Measurements from ENCODE around the gene BID.

Gene BID

GRCh38 chr22:17746916-17747315 lies 27.4 kb downstream of the BID start:
- TF ChIP-seq ZNF565 (CRISPR knock-in tag; conservative IDR thresholded peaks at IDR 0.05; ENCODE audit: low read depth): no peak
- no peak for TF ChIP-seq ZC3H10 (CRISPR knock-in tag; IDR thresholded peaks at IDR 0.05)
- no peak for TF ChIP-seq ESRRG (CRISPR knock-in tag; IDR thresholded peaks at IDR 0.05)
- TF ChIP-seq OSR1 (CRISPR knock-in tag; IDR thresholded peaks at IDR 0.05): no peak
- no peak for TF ChIP-seq CSRNP3 (CRISPR knock-in tag; IDR thresholded peaks at IDR 0.05)
- TF ChIP-seq POU6F1 (CRISPR knock-in tag; IDR thresholded peaks at IDR 0.05; ENCODE audit: borderline replicate concordance, low read depth): no peak
- TF ChIP-seq PPARA (CRISPR knock-in tag; IDR thresholded peaks at IDR 0.05; ENCODE audit: borderline replicate concordance): no peak
- TF ChIP-seq BACH2 (CRISPR knock-in tag; IDR thresholded peaks at IDR 0.05; ENCODE audit: borderline replicate concordance): no peak
- TF ChIP-seq SNAI2 (CRISPR knock-in tag; IDR thresholded peaks at IDR 0.05): no peak

GRCh38 chr22:17744430-17744829 lies 29.8 kb downstream of the BID start:
- no peak for TF ChIP-seq CSRNP3 (CRISPR knock-in tag; IDR thresholded peaks at IDR 0.05)
- no peak for TF ChIP-seq ZNF70 (CRISPR knock-in tag; IDR thresholded peaks at IDR 0.05)
- no peak for TF ChIP-seq OSR1 (CRISPR knock-in tag; IDR thresholded peaks at IDR 0.05)
- no peak for TF ChIP-seq ARNTL (CRISPR knock-in tag; IDR thresholded peaks at IDR 0.05; ENCODE audit: borderline replicate concordance, low read depth)
- TF ChIP-seq TOX (CRISPR knock-in tag; IDR thresholded peaks at IDR 0.05; ENCODE audit: borderline replicate concordance): no peak
- ATAC-seq: no peak

More at GRCh38 chr22:17746916-17747315, 27.4 kb downstream of the BID start:
- no peak for ATAC-seq

GRCh38 chr22:17743661-17744411 lies 30.4 kb downstream of the BID start:
- no peak for ATAC-seq
- TF ChIP-seq ZNF8 (CRISPR knock-in tag; IDR thresholded peaks at IDR 0.05) (no peak), SNAI2 (CRISPR knock-in tag; IDR thresholded peaks at IDR 0.05) (no peak), ZNF70 (CRISPR knock-in tag; IDR thresholded peaks at IDR 0.05) (no peak), ZFP30 (CRISPR knock-in tag; IDR thresholded peaks at IDR 0.05) (no peak), OSR1 (CRISPR knock-in tag; IDR thresholded peaks at IDR 0.05) (no peak), ISL1 (CRISPR knock-in tag; IDR thresholded peaks at IDR 0.05) (no peak), PPARA (CRISPR knock-in tag; IDR thresholded peaks at IDR 0.05; ENCODE audit: borderline replicate concordance) (no peak), ARNTL (CRISPR knock-in tag; IDR thresholded peaks at IDR 0.05; ENCODE audit: borderline replicate concordance, low read depth) (no peak), TCF4 (CRISPR knock-in tag; IDR thresholded peaks at IDR 0.05; ENCODE audit: borderline replicate concordance) (no peak), ZFP3 (CRISPR knock-in tag; IDR thresholded peaks at IDR 0.05) (no peak)

GRCh38 chr22:17742527-17742902 lies 31.8 kb downstream of the BID start:
- ATAC-seq: peak; percentile 94
- TF ChIP-seq BACH2 (CRISPR knock-in tag; IDR thresholded peaks at IDR 0.05; ENCODE audit: borderline replicate concordance) (no peak), ZFP3 (CRISPR knock-in tag; IDR thresholded peaks at IDR 0.05) (no peak), ARNTL (CRISPR knock-in tag; IDR thresholded peaks at IDR 0.05; ENCODE audit: borderline replicate concordance, low read depth) (no peak), PPARA (CRISPR knock-in tag; IDR thresholded peaks at IDR 0.05; ENCODE audit: borderline replicate concordance) (no peak)

- TF ChIP-seq GLIS3 (CRISPR knock-in tag; IDR thresholded peaks at IDR 0.05) (no peak), SNAI2 (CRISPR knock-in tag; IDR thresholded peaks at IDR 0.05) (no peak), ARNTL (CRISPR knock-in tag; IDR thresholded peaks at IDR 0.05; ENCODE audit: borderline replicate concordance, low read depth) (no peak), ZNF70 (CRISPR knock-in tag; IDR thresholded peaks at IDR 0.05) (no peak), PPARA (CRISPR knock-in tag; IDR thresholded peaks at IDR 0.05; ENCODE audit: borderline replicate concordance) (no peak), TCF4 (CRISPR knock-in tag; IDR thresholded peaks at IDR 0.05; ENCODE audit: borderline replicate concordance) (no peak), RARB (CRISPR knock-in tag; IDR thresholded peaks at IDR 0.05) (no peak), ZFP30 (CRISPR knock-in tag; IDR thresholded peaks at IDR 0.05) (no peak), PATZ1 (CRISPR knock-in tag; IDR thresholded peaks at IDR 0.05; ENCODE audit: borderline replicate concordance) (no peak)
- ATAC-seq: peak; percentile 24
Measured at GRCh38 chr22:17741866-17742526, 32.3 kb downstream of the BID start.

All from SK-N-SH treated with all-trans-retinoic acid at 6 μM for 48 hours (cell line).